Fibroblast of lung (primary cell): ENCODE results near the gene ANO10. TPM values are rescaled to one million over a fixed set of nuclear protein-coding genes. Genes with fewer than 3 reads are reported as not detected.

ENCODE experiments used
- DNase-seq, 2 donors: peaks; one replicate each; pipeline versions ENCODE4 v3.0.0 to v3.0.0-alpha.2; 2010; ENCODE audit warnings: low read depth in 2 of 2
- H2AFZ ChIP-seq: 2 replicates; pipeline ENCODE4 v1.5.1; 2012; ENCODE audit warnings: low read length, control low read depth, inconsistent platforms
- H3K27ac ChIP-seq: 2 replicates; pipeline ENCODE4 v1.5.1; 2011; ENCODE audit warnings: low read length, control low read depth; ENCODE audit not compliant: insufficient read depth
- H3K27me3 ChIP-seq: 2 replicates; pipeline ENCODE4 v1.5.1; 2011; ENCODE audit warnings: mild to moderate bottlenecking, low read length; ENCODE audit not compliant: control insufficient read depth, insufficient read depth
- H3K36me3 ChIP-seq: 2 replicates; pipeline ENCODE4 v1.5.1; 2011; ENCODE audit warnings: low read length; ENCODE audit not compliant: control insufficient read depth, insufficient read depth
- H3K4me1 ChIP-seq: 2 replicates; pipeline ENCODE4 v1.5.1; 2011; ENCODE audit warnings: low read length; ENCODE audit not compliant: control insufficient read depth, insufficient read depth; ENCODE audit errors: extremely low read depth
- H3K4me2 ChIP-seq: 2 replicates; pipeline ENCODE4 v1.5.1; 2011; ENCODE audit warnings: low read length, control low read depth; ENCODE audit not compliant: insufficient read depth; ENCODE audit errors: extremely low read depth
- H3K4me3 ChIP-seq, 4 experiments: fragments of 200-600 bp in 1 of 4; sonication (generic) in 1 of 4; replicated peaks in 1 of 4; 2 replicates each; pipeline ENCODE4 v1.5.1; 2011 to 2016; ENCODE audit warnings: low read length in 4 of 4, low read depth in 3 of 4, mild to moderate bottlenecking in 3 of 4, control low read depth in 2 of 4, inconsistent platforms in 1 of 4, mixed read lengths in 1 of 4; ENCODE audit not compliant: insufficient read depth in 1 of 4; ENCODE audit errors: control extremely low read depth in 1 of 4
- H3K79me2 ChIP-seq: 2 replicates; pipeline ENCODE4 v1.5.1; 2012; ENCODE audit warnings: mild to moderate bottlenecking, low read length, inconsistent platforms; ENCODE audit not compliant: control insufficient read depth, insufficient read depth
- H3K9ac ChIP-seq: 2 replicates; pipeline ENCODE4 v1.5.1; 2011; ENCODE audit warnings: mild to moderate bottlenecking, low read length, control low read depth; ENCODE audit not compliant: insufficient read depth
- H3K9me3 ChIP-seq: 2 replicates; pipeline ENCODE4 v1.5.1; 2012; ENCODE audit warnings: low read depth, low read length; ENCODE audit not compliant: control insufficient read depth, insufficient read depth
- H4K20me1 ChIP-seq: 2 replicates; pipeline ENCODE4 v1.5.1; 2011; ENCODE audit warnings: low read length; ENCODE audit not compliant: control insufficient read depth, insufficient read depth; ENCODE audit errors: extremely low read depth
- EZH2 ChIP-seq: IDR thresholded peaks from 2 replicates; pipeline ENCODE4 v1.5.1; 2012; ENCODE audit warnings: low read length, control low read depth, mild to moderate bottlenecking; ENCODE audit errors: missing control alignments
- polyA plus RNA-seq, 2 donors: library from polyadenylated mRNA; depleted of rRNA in 1 of 2; stranded (reverse) in 1 of 2; unstranded in 1 of 2; fragments of >200 nt; gene quantifications; 2 replicates each; pipeline ENCODE4 v1.2.1, GENCODE V29; 2011 to 2012; ENCODE audit warnings: missing spikeins in 1 of 2
- total RNA-seq: library from RNA; depleted of rRNA; stranded (reverse); fragments of >200 nt; gene quantifications from 2 replicates; pipeline ENCODE4 v1.2.1, GENCODE V29; 2014
- TF ChIP-seq, protein P1 (sequence below), 2 donors: IDR thresholded peaks in 1 of 2; conservative IDR thresholded peaks in 1 of 2; 1 replicate in 1 of 2; 2 replicates in 1 of 2; pipeline ENCODE4 v1.5.1; 2011 to 2012; ENCODE audit warnings: low read length in 2 of 2, control low read depth in 1 of 2, inconsistent platforms in 1 of 2, low read depth in 1 of 2, mild to moderate bottlenecking in 1 of 2

The ANO10 gene
- total and polyA plus RNA-seq, 2 donors (not counting 1 experiment from before 2014, with no cell fraction given), result 103 to 138 TPM

DNA sequence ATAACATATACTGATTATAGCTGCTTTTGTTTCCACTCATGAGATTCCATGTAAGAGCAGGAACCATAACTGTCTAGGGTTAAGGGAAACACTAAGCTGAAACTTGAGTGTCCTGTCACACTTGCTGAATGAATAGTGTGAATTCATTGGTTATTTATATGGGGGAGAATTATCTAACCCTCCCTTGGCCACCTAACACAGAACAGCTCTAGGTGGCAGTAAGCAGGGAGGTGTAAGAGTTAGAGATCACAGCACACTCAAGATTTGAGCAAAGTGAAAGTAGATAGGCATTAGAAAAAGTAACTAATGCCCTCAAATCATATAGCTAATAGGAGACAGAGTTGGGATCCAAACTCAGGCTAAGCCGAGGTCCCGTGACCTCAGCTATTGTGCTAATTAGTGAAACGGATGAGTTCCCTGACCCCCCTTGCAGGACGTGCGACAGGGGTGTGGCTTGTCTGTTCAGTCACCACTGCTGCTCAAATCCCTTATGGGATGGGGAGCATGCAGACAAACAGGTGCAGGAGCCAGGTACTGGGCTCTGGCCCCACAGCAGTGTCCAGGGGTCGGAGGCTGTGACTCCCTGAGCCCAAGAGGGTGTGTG is 27.7 kb upstream of the ANO10 start:
- no peak for DNase-seq
- peak overlapping the region; percentile 4 for H3K4me2 ChIP-seq
- no peak overlapping the region for H3K9ac ChIP-seq
- H3K9me3 ChIP-seq, result no peaks in the 10 kb centered on the region
- H3K36me3 ChIP-seq, result no peaks in the 10 kb centered on the region
- H3K4me3 ChIP-seq, result no peak overlapping the region
- H3K4me1 ChIP-seq, result no peaks in the 10 kb centered on the region
- TF ChIP-seq EZH2, result no peak
- TF ChIP-seq, protein P1, sequence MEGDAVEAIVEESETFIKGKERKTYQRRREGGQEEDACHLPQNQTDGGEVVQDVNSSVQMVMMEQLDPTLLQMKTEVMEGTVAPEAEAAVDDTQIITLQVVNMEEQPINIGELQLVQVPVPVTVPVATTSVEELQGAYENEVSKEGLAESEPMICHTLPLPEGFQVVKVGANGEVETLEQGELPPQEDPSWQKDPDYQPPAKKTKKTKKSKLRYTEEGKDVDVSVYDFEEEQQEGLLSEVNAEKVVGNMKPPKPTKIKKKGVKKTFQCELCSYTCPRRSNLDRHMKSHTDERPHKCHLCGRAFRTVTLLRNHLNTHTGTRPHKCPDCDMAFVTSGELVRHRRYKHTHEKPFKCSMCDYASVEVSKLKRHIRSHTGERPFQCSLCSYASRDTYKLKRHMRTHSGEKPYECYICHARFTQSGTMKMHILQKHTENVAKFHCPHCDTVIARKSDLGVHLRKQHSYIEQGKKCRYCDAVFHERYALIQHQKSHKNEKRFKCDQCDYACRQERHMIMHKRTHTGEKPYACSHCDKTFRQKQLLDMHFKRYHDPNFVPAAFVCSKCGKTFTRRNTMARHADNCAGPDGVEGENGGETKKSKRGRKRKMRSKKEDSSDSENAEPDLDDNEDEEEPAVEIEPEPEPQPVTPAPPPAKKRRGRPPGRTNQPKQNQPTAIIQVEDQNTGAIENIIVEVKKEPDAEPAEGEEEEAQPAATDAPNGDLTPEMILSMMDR (conservative IDR thresholded peaks at IDR 0.05 in 1 of 2, IDR thresholded peaks at IDR 0.05 in 1 of 2; ENCODE audit: low read depth in 1 of 2, low read length in 2 of 2), result no peak
- H4K20me1 ChIP-seq, result no peaks in the 10 kb centered on the region
- no peak overlapping the region for H2AFZ ChIP-seq
- no peak overlapping the region for H3K27ac ChIP-seq
- no peaks in the 10 kb centered on the region for H3K79me2 ChIP-seq
- no peaks in the 10 kb centered on the region for H3K27me3 ChIP-seq

DNA sequence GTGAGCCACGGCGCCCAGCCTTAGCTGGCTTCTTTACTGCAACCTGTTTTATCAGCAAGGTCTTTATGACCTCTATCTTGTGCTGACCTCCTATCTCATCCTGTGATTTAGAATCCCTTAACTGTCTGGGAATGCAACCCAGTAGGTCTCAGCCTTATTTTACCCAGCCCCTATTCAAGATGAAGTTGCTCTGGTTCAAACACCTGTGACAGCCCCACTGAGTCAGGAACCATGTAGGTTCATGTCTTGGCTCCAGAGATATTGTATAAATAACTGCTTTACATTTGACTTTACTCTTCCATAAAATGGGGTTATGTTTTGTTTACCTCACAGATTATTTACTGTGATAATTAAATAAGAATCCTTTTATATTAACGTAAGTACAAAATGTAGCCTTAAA is 27.1 kb upstream of the ANO10 start:
- no peak for DNase-seq
- Histone ChIP-seq H4K20me1 (no peaks in the 10 kb centered on the region), H3K36me3 (no peaks in the 10 kb centered on the region), H3K4me1 (no peaks in the 10 kb centered on the region), H3K79me2 (no peaks in the 10 kb centered on the region), H3K4me3 (no peak overlapping the region), H2AFZ (no peak overlapping the region), H3K9me3 (no peaks in the 10 kb centered on the region), H3K27me3 (no peaks in the 10 kb centered on the region), H3K4me2 (no peak overlapping the region), H3K9ac (no peak overlapping the region), H3K27ac (no peak overlapping the region)
- no peak for TF ChIP-seq EZH2
- TF ChIP-seq, protein P1 (conservative IDR thresholded peaks at IDR 0.05 in 1 of 2, IDR thresholded peaks at IDR 0.05 in 1 of 2; ENCODE audit: low read depth in 1 of 2, low read length in 2 of 2), result no peak

DNA sequence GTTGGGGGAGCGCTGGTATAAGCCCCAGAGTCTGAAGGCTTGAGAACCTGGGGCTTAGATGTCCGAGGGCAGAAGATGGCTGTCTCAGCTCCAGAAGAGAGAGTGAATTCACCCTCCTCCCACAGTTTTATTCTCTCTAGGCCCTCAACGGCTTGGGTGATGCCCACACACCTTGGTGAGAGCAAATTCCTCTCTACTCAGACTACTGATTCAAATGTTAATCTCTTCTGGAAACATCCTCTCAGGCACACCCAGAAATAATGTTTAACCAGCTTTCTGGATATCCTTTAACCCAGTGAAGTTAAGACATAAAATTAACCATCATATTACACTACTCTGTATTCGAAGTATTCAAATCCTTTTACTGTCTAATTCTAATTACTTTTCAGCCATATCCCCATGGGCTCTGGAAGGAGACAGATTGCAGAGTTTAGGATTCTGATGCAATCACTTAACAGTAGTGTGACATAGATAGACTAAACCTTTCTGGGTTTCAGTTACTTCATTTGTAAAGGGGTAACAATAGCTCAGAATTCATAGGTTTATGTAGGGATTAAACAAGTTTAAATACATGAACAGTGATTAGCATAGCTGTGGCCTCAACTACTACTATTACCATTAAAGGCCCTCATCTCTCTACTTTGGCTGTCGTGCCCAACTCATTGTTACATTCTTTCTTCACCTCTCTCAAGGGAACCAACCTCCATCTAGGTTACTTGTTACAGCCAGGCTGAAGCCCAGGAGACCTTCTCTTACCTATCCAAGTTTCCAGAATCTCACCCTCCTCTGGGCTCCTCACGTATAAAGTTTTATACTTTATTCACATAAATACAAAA is 25.7 kb upstream of the ANO10 start:
- no peaks in the 10 kb centered on the region for H3K9me3 ChIP-seq
- no peaks in the 10 kb centered on the region for H3K27me3 ChIP-seq
- DNase-seq, result peak in 1 of 2 donors; percentile 50
- no peaks in the 10 kb centered on the region for H3K36me3 ChIP-seq
- H2AFZ ChIP-seq, result no peak overlapping the region
- TF ChIP-seq, protein P1 (conservative IDR thresholded peaks at IDR 0.05 in 1 of 2, IDR thresholded peaks at IDR 0.05 in 1 of 2; ENCODE audit: low read depth in 1 of 2, low read length in 2 of 2), result no peak
- TF ChIP-seq EZH2, result no peak
- no peaks in the 10 kb centered on the region for H4K20me1 ChIP-seq
- no peaks in the 10 kb centered on the region for H3K79me2 ChIP-seq
- no peaks in the 10 kb centered on the region for H3K4me1 ChIP-seq
- no peak overlapping the region for H3K4me2 ChIP-seq
- H3K27ac ChIP-seq, result no peak overlapping the region
- no peak overlapping the region for H3K4me3 ChIP-seq
- H3K9ac ChIP-seq, result no peak overlapping the region
